ENCODE measurements around the gene MBNL1.

- TF ChIP-seq CTCF (IDR thresholded peaks at IDR 0.05) (no peak), POLR2A (IDR thresholded peaks at IDR 0.05) (no peak)
Measured at GRCh38 chr3:152365126-152365525, 96.4 kb downstream of the MBNL1 start.
